Brain microvascular endothelial cell (primary cell): ENCODE data around the gene TUBA3C.

ENCODE experiments used
- DNase-seq: peaks from one replicate; pipeline ENCODE4 v3.0.0-alpha.2; 2020
- H3K27ac ChIP-seq: fragments of 250-450 bp; sonication (Bioruptor Pico); 2 replicates; pipeline ENCODE4 v1.5.1; 2020; ENCODE audit warnings: mild to moderate bottlenecking, moderate library complexity
- H3K27me3 ChIP-seq: fragments of 250-450 bp; sonication (Bioruptor Pico); replicated peaks from 2 replicates; pipeline ENCODE4 v1.5.1; 2020; ENCODE audit warnings: mild to moderate bottlenecking
- H3K36me3 ChIP-seq: fragments of 250-450 bp; sonication (Bioruptor Pico); replicated peaks from 2 replicates; pipeline ENCODE4 v1.5.1; 2020; ENCODE audit warnings: mild to moderate bottlenecking
- H3K4me3 ChIP-seq: 2 replicates; pipeline ENCODE4 v1.5.1; 2011; ENCODE audit warnings: low read depth, mild to moderate bottlenecking, control low read depth, low read length, moderate library complexity
- CTCF ChIP-seq: IDR thresholded peaks from 2 replicates; pipeline ENCODE4 v1.5.1; 2011; ENCODE audit warnings: low read depth, mild to moderate bottlenecking, moderate library complexity, low read length, control low read depth, inconsistent platforms; ENCODE audit errors: missing control alignments
- in situ Hi-C: cut with HindIII; loops from 2 replicates; pipeline ENCODE4 v1.10.0; 2017; ENCODE audit warnings: low sequenced_read_pairs, low pct_ligation_motif_present

Gene TUBA3C

GRCh38 chr13:19152403-19152802 lies 29.2 kb downstream of the TUBA3C start:
- no peaks in the 10 kb centered on the region for H3K36me3 ChIP-seq
- no peak for DNase-seq
- H3K27me3 ChIP-seq = no peaks in the 10 kb centered on the region
- in situ Hi-C loops = no loop called here
- no peak overlapping the region for H3K27ac ChIP-seq
- no peak for TF ChIP-seq CTCF
- no peak overlapping the region for H3K4me3 ChIP-seq

- no peak overlapping the region for H3K4me3 ChIP-seq
- no peak for TF ChIP-seq CTCF
- in situ Hi-C loops = no loop called here
- no peaks in the 10 kb centered on the region for H3K27me3 ChIP-seq
- DNase-seq = no peak
- no peaks in the 10 kb centered on the region for H3K36me3 ChIP-seq
- no peak overlapping the region for H3K27ac ChIP-seq
These were observed 29.9 kb downstream of the TUBA3C start for GRCh38 chr13:19151581-19152263.

GRCh38 chr13:19150712-19151228 lies 30.9 kb downstream of the TUBA3C start:
- Histone ChIP-seq H3K36me3 (no peaks in the 10 kb centered on the region), H3K27me3 (no peaks in the 10 kb centered on the region), H3K4me3 (no peak overlapping the region), H3K27ac (no peak overlapping the region)
- TF ChIP-seq CTCF = no peak
- no peak for DNase-seq
- in situ Hi-C loops = no loop called here

GRCh38 chr13:19150226-19150625 lies 31.4 kb downstream of the TUBA3C start:
- H3K27me3 ChIP-seq = no peaks in the 10 kb centered on the region
- TF ChIP-seq CTCF = no peak
- H3K36me3 ChIP-seq = no peaks in the 10 kb centered on the region
- H3K27ac ChIP-seq = no peak overlapping the region
- no peak overlapping the region for H3K4me3 ChIP-seq
- no peak for DNase-seq
- in situ Hi-C loops = no loop called here

GRCh38 chr13:19148561-19148960 lies 33.1 kb downstream of the TUBA3C start:
- no peaks in the 10 kb centered on the region for H3K36me3 ChIP-seq
- no peak for TF ChIP-seq CTCF
- H3K27me3 ChIP-seq = no peaks in the 10 kb centered on the region
- in situ Hi-C loops = no loop called here
- no peak overlapping the region for H3K4me3 ChIP-seq
- DNase-seq = no peak
- H3K27ac ChIP-seq = no peak overlapping the region
